Caki2 (cell line): Measurements from ENCODE around the gene LSM2. TPM values are rescaled to one million over a fixed set of nuclear protein-coding genes. Genes with fewer than 3 reads are reported as not detected.

Experiments used
- DNase-seq: peaks from one replicate; pipeline ENCODE4 v3.0.0-alpha.2; 2015; ENCODE audit warnings: low read depth
- in situ Hi-C: cut with HindIII; loops from 2 replicates; pipeline ENCODE4 v1.10.0; 2016; ENCODE audit warnings: low sequenced_read_pairs, low pct_unique_long_range_greater_than_20kb, mixed read lengths
- total RNA-seq: library from RNA; depleted of rRNA; stranded (reverse); fragments of >200 nt; shearing (Covaris generic); gene quantifications from 2 replicates; pipeline ENCODE4 v1.2.3, GENCODE V29; 2014; ENCODE audit warnings: low replicate concordance

Gene LSM2
- total RNA-seq, 1 experiment from 2014 or later: 75.6 TPM

DNA sequence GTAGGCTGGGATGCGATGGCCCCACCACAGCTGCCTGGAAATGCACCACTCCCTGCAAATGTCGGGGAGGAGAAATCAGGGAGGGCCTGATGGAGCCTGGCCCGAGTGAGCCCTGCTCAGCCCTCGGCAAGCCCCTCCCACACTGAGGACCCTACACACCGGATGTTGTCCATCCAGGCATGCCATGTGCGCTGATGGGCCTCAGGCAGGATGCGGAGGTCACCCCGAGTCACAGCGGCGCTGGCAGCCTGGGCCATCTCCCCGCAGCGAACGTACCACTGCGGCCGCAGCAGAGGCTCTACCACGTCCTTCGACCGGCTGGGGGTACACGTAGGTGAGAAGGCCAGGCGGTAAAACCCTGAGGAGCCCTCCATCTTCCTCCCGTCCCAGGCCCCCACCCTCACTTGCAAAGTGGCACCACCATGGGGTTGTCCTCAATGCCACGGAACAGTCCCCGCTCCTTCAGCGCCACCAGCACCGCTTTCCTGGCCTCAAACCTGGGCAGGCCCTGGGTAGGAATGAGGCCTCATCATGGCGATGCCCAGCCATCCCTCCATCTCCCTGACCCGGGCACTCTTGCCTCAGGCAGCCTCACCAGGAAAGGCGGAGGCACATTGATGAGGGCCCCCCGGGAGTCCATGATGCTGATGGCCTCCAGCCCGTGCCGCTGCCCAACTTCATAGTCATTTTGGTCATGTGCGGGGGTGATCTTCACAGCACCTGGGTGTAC lies 24.5 kb downstream of the LSM2 start:
- in situ Hi-C loops: no loop called here
- no peak for DNase-seq

DNA sequence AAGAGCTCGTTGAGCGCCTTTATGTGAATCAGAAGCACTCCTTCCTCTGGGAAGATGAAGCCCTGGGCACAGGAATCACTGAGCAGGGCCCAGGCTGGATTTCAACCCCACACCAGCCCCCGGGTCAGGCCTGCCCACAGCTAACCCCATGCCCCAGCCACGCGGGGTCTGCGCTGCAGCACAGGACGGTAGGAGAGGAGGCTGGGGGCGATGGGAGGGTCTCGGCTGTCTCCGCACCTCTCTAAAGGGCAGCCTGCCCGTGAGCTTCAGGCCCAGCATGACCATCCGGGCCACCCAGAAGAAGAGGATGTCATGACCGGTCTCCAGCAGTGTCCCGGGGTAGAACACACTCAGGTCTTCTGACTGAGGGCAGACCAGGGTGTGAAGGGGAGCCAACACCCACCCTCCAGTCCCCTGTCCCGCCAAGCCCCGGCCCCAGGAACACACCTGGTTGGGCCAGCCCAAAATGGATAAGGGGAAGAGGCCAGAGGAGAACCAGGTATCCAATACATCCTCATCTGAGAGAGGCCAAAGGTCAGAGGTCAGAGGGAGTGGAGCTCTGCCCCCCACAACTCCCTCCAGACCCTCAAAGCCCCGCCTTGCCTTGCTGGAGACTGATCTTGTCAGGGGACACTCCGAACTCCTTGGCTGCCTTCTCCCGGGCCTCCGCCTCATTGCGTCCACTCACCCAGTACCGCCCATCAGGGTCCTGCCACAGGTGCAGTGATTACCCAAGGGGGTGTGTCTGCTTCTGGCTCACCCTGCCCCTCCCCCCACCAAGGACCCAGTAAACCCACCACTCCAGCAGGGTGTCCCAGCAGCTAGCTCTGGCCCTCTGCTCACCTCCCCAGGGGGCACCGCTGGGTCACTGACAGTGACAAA lies 25.3 kb downstream of the LSM2 start:
- DNase-seq: no peak
- in situ Hi-C loops: no loop called here

DNA sequence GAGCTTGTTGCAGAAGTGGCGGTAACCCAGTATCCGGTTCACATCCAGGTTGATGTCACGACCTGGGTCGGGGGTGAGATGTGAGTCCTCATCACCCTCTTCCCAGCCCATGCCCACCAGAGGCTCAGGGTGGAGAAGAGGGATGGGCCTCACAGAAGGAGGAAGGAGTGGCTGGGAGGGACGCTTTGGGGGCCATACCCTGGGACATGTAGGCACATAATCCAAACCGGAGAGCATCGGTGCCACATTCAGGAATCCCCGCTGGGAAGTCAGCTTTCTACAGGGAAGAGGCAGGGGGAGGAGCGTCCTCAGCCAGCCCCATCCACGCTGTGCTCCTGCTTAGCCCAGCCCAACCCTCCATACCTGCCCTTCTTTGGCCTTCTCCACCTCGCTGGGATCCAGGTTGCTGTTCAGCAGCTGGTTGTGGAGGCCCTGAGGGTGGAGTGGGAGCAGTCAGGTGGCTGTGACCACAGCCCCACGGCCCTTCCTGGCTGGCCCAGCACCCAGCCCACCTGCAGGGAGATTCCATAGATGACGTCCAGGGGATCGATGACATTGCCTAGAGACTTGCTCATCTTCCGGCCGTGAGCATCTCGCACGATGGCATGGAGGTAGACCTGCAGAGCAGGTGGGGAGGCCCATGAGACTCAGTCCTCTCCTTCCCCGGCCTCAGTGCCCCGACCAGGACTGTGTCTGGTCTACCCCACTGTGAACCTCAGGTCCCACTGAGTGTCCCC lies 26.1 kb downstream of the LSM2 start:
- no peak for DNase-seq
- in situ Hi-C loops: no loop called here

DNA sequence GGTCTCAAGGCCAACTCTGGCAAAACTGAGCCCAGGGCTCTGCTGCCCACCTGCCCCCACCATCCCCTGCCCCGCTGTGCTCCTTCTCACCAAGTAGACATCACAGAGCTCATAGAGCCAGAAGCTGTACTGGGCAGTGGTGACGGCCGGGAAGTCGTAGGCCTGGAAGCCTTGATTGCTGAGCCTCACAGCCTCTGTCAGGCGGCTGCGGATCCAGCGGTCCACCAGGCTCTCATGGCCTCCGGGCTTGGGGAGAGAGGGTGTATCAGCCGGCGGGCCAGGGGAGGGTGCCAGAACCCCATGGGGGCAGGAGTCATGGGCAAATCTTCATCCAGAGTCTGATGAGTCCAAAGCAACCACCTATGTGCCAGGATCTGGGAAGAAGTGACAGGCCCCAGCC lies 26.9 kb downstream of the LSM2 start:
- in situ Hi-C loops: no loop called here
- DNase-seq: no peak

- in situ Hi-C loops: no loop called here
- no peak for DNase-seq
These were observed 27.5 kb downstream of the LSM2 start for GRCh38 chr6:31778999-31779885.

DNA sequence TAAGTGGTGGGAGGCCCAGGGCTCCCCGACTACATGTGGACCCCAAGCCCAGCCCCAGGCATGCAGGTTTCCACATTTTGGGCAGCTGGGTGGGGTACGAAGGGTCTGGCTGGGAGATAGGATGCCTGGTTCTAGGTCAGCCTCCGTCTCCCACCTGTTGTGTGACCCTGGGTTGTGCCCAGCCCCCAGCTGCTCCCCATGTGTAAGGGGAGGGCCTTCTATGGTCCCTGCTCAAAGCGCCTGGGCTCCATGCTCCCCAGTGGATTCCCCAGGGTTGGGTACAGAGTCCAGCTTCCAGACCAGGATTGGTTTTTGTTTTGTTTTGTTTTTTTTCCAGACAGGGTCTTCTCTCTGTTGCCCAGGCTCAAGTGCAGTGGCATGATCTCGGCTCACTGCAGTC lies 28.6 kb downstream of the LSM2 start:
- DNase-seq: no peak
- in situ Hi-C loops: no loop called here

- no peak for DNase-seq
- in situ Hi-C loops: no loop called here
These were observed 29.1 kb downstream of the LSM2 start for GRCh38 chr6:31777667-31778050.

DNA sequence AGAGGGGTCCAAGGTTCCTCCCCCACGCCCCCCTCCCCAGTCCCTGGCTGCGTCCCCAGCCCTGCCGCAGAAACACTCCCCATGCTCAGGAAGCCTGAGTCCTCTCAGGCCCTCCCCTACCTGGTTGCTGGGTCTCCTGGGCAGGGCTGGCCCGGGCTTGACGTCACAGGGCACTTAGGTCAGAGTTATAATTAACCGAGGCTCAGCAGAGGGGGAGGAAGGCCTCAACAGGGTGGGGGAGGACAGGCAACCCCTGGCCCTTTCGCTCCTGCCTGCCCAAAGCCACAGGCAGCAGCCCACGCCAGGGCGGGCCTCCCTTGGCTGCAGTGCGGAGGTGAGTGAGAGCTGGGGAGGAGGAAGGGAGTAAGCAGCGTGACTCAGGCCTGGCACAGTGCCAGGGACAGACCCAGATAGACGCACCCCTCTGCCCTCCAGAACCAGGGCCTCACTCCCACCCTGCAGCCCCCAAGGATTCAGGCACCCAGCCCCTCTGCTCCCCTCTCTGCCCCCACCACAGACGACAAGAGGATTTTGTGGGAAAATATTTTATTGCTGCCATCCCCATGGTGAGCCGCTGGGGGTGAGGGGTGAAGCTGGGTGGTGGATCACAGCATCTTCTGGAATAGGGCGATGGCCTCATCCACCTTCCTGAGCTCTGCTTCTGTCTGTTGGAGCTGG lies 29.6 kb downstream of the LSM2 start, which contains the start of gene VWA7:
TSS of gene VWA7 (minus strand) at position 340 of the 678 bp plus-strand sequence. CDS start 549 bp downstream, outside the sequence.
- DNase-seq: peak; percentile 97
- in situ Hi-C loops: no loop called here

DNA sequence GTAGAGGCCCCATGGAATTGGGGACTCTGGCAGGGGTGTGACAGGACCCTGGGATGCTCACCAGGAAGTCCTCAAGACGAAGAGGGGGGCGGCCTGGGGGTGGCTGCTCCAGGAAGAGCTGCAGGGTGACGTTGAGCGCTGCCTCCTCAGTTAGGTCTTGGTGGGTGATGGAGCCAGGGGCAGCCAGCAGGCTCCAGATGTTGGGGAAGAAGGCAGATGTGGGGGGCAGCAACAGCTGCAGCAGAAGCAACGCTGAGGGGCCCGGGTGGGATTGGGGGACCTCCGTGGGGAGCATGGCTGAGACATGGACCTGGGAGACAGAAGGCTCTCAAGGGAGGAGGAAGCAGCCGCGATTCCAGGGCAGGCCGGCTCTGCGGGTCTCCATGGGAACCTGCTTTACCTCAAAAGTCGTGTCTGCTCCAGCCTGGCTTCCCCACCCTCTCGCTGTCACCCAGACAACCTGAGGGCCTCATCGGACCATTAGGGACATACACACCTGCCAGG lies 30.2 kb downstream of the LSM2 start:
- in situ Hi-C loops: no loop called here

DNA sequence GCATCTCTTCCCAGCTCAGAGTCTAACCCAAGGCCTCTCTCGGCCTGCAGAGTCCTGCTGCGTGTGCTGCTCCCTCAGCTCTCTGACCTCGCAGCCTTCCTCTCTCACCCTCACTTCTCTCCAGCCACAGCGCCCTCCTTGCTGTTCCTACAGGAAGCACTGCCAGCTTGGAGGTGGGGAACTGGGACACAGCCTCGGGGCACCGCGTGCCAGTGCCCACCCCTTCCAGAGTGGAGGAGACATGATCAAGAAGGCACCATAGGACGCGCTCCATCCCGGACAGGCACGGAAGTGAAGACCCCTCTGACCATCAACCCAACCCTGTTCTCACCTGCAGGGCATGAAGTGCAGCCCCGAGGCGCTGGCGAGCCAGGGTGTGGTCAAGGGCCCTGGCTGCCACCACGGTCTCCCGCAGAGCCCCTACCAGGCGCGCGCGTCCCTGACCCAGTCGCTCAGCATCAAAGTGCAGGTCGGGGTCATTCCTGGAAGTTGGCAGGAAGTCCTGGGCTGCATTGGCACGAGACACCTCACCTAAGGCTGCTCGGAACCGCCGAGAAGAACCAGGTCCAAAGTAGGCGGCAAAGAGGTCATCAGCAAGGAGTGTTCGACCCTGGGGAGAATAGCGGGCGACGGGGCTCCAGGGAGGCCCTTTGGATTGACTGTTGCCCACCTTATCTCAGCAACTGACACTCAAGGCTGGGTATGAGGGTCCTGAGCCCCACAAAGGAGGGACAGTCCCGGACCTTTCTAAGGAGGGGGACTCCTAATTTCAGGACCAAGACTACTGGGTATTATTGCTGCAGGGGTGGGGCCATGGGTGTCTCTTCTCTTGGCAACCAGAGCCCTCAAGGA lies 30.9 kb downstream of the LSM2 start:
- in situ Hi-C loops: no loop called here
- no peak for DNase-seq

More for the DNA sequence above, 30.2 kb downstream of the LSM2 start:
- DNase-seq: no peak

DNA sequence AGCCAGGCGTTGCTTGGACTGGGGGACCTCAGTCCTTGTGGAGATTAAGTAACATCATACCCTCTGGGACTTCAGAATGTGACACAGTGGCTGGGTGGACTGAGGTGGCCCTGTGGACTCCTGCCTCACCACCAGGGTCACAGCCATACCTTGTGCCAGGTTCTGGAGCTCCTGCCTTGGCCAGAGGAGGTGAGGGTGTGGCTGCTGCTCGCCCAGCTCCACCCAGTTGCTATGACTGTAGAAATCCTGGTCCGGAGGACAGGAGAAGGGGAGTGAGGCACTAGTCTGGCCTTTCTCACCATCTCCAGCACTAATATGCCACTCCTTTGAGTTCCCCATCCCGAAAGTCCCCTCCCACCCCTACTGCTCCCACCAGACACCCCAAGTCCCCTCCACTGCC lies 31.6 kb downstream of the LSM2 start:
- DNase-seq: no peak
- in situ Hi-C loops: no loop called here

- in situ Hi-C loops: no loop called here
- DNase-seq: no peak
These were observed 34.8 kb downstream of the LSM2 start for GRCh38 chr6:31771992-31772358.

GRCh38 chr6:31770860-31771259 lies 35.9 kb downstream of the LSM2 start:
- DNase-seq: no peak
- in situ Hi-C loops: no loop called here

- in situ Hi-C loops: no loop called here
These were observed 36.9 kb downstream of the LSM2 start for GRCh38 chr6:31769684-31770371.

GRCh38 chr6:31768363-31769257 lies 38.2 kb downstream of the LSM2 start:
- no peak for DNase-seq
- in situ Hi-C loops: no loop called here

More at GRCh38 chr6:31769684-31770371, 36.9 kb downstream of the LSM2 start:
- DNase-seq: peak; percentile 34
